ENCODE data around the gene CASZ1.

GRCh38 chr1:10771789-10772188 lies 24.7 kb downstream of the CASZ1 start:
- TF ChIP-seq CTCF (IDR thresholded peaks at IDR 0.05), result no peak
- no peak for TF ChIP-seq ZFX (IDR thresholded peaks at IDR 0.05; ENCODE audit: borderline replicate concordance)
